OCI-LY3 (cell line): Measurements from ENCODE around the gene PLEKHG3.

Experiments
- EZH2phosphoT487 ChIP-seq: fragments of 200-600 bp; shearing (Covaris generic); IDR thresholded peaks from 2 replicates; pipeline ENCODE4 v1.6.1; 2018; ENCODE audit warnings: antibody characterized with exemption, mixed run types, low read depth
- TF ChIP-seq, protein P1 (sequence below): fragments of 200-600, 300-600 bp; sonication (generic); IDR thresholded peaks from 2 replicates; pipeline ENCODE4 v1.5.1; 2014; ENCODE audit warnings: antibody characterized with exemption, low read length, low read depth

GRCh38 chr14:64706119-64706592 is 1.9 kb downstream of the PLEKHG3 start:
- TF ChIP-seq, protein P1, sequence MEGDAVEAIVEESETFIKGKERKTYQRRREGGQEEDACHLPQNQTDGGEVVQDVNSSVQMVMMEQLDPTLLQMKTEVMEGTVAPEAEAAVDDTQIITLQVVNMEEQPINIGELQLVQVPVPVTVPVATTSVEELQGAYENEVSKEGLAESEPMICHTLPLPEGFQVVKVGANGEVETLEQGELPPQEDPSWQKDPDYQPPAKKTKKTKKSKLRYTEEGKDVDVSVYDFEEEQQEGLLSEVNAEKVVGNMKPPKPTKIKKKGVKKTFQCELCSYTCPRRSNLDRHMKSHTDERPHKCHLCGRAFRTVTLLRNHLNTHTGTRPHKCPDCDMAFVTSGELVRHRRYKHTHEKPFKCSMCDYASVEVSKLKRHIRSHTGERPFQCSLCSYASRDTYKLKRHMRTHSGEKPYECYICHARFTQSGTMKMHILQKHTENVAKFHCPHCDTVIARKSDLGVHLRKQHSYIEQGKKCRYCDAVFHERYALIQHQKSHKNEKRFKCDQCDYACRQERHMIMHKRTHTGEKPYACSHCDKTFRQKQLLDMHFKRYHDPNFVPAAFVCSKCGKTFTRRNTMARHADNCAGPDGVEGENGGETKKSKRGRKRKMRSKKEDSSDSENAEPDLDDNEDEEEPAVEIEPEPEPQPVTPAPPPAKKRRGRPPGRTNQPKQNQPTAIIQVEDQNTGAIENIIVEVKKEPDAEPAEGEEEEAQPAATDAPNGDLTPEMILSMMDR = no peak
- no peak for TF ChIP-seq EZH2phosphoT487
